GM12864 (cell line): ENCODE results near the gene CSF2.

Experiments used
- DNase-seq: peaks from one replicate; pipeline ENCODE4 v3.0.0-alpha.2; 2011; ENCODE audit warnings: low read depth
- H3K4me3 ChIP-seq: 2 replicates; pipeline ENCODE4 v1.5.1; 2011; ENCODE audit warnings: mild to moderate bottlenecking, low read depth, low read length, control low read depth
- TF ChIP-seq, protein P1 (sequence below): IDR thresholded peaks from 2 replicates; pipeline ENCODE4 v1.5.1; 2011; ENCODE audit warnings: low read depth, mild to moderate bottlenecking, moderate library complexity, low read length, control low read depth, inconsistent platforms; ENCODE audit errors: missing control alignments

The CSF2 gene

DNA sequence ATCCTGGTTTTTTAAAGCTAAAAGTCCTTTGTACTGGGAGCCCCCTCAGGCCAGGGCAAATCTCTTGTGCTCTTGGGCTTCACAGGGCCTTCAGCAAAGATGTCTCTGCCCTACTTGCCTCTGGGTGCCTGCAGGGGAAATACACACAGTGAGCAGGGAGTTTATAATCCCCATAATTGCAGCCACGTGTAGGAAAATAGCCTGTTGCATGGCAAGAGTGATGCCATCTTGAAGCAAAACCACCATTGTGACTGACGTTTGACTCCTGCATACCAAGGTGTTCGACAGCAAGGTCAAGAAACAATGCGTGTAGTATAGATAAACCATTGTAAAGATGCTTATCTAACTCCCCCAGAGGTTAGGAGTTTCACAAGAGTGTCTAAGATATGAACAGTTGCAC is 24.5 kb upstream of the CSF2 start:
- TF ChIP-seq, protein P1, sequence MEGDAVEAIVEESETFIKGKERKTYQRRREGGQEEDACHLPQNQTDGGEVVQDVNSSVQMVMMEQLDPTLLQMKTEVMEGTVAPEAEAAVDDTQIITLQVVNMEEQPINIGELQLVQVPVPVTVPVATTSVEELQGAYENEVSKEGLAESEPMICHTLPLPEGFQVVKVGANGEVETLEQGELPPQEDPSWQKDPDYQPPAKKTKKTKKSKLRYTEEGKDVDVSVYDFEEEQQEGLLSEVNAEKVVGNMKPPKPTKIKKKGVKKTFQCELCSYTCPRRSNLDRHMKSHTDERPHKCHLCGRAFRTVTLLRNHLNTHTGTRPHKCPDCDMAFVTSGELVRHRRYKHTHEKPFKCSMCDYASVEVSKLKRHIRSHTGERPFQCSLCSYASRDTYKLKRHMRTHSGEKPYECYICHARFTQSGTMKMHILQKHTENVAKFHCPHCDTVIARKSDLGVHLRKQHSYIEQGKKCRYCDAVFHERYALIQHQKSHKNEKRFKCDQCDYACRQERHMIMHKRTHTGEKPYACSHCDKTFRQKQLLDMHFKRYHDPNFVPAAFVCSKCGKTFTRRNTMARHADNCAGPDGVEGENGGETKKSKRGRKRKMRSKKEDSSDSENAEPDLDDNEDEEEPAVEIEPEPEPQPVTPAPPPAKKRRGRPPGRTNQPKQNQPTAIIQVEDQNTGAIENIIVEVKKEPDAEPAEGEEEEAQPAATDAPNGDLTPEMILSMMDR = no peak
- no peak for DNase-seq
- H3K4me3 ChIP-seq = no peak overlapping the region

- H3K4me3 ChIP-seq = no peak overlapping the region
- TF ChIP-seq, protein P1 = no peak
- DNase-seq = no peak
Observed at GRCh38 chr5:132049559-132049958, 24.0 kb upstream of the CSF2 start.

- no peak overlapping the region for H3K4me3 ChIP-seq
- TF ChIP-seq, protein P1 = no peak
- DNase-seq = no peak
Observed at GRCh38 chr5:132050136-132050535, 23.5 kb upstream of the CSF2 start.

- TF ChIP-seq, protein P1 = no peak
- no peak overlapping the region for H3K4me3 ChIP-seq
- DNase-seq = no peak
Observed at GRCh38 chr5:132050661-132051552, 22.7 kb upstream of the CSF2 start.

- TF ChIP-seq, protein P1 = no peak
- no peak for DNase-seq
Observed at GRCh38 chr5:132052520-132052919, 21.1 kb upstream of the CSF2 start.

GRCh38 chr5:132053483-132053882 is 20.1 kb upstream of the CSF2 start:
- H3K4me3 ChIP-seq = no peak overlapping the region
- TF ChIP-seq, protein P1 = no peak
- DNase-seq = no peak

More at GRCh38 chr5:132052520-132052919, 21.1 kb upstream of the CSF2 start:
- H3K4me3 ChIP-seq = no peak overlapping the region
